ENCODE results near the gene FOLR1.
A peak's percentile ranks its signal among the peaks of the same experiment; 100 is the strongest.

Gene FOLR1

DNA sequence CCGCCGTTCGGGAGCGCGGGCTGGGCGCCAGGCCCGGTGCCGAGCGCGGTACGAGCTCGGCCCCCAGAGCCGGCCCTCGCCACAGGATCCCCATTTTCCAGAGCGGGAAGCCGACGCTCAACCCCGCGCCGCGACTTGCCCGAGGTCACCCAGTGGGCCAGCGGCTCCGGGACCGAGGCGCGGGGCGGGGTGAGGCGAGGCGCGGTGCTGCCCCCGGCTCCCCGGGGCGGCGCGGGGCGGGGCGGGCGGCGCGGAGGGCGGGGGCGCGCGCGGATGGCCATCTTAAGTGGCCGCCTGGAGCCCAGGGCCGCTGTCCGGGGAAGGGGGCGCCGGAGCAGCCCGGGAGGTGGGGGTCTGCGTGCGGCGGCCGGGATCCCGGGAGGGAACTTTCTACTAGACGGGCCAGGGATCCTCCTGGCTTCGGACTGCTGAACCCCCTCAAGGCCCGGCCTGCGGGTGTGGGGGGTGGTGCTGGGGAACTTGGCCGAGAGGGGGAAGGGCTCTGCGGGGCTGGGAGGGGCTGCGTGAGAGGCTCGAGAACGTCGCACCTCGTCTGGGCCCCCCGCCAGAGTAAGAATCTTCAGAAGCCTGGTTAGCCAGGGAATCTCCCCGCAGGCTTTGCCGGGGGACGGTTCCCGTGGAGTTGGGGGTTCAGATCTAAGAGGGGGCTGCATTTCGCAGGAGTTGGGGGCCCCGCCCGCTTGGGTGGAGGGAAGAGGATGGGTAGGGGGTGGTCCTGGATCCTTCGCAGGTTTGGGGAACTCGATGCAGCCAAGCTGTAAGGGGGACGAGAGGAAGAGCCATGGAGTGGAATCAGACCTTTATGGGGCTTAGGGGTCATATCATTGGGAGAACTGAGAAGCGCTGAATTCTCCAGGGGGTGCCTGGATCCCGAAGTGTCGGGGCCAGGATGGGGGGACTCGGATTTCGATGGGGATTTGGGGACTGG lies 31.9 kb downstream of the FOLR1 start:
- peak in 1 of 2 donors; percentile 30 for DNase-seq (ENCODE audit: low read depth in 2 of 2)

DNA sequence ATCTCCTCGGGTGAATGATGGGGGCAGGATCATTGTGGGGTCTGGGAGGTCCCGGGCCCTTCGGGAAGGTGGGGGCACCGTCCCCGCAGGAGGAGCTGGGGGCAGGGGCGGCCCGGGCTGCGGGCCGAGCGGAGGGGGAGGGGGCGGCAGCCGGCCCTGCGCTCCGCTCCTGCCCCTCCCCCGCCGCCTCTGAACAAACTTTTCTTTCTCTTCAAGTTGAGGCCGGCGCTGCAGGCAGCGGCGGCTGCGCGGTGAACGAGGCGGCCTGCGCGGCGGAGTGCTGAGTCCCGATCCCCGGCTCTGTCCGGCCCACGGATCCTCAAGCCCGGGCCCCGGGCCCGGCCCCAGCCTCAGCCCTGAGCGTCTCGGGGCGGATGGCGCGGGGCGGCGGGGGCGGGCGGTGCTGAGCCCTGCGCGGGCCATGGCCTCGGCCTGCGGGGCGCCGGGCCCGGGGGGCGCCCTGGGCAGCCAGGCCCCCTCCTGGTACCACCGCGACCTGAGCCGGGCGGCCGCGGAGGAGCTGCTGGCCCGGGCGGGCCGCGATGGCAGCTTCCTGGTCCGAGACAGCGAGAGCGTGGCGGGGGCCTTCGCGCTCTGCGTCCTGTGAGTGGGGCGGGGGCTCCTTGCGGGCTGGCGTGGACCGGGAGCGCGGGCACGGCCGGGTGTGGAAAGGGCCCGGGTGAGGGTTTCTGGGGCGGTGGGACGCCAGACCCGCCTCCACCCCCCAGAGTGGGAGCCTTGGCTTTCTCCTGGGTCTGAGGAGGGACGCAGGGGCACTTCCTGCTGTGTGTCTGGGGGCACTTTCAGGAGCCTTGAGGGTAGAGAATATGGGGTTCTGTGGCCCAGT lies 32.8 kb downstream of the FOLR1 start, which contains the start of gene INPPL1:
TSS of gene INPPL1 (plus strand) at position 204 of the 847 bp plus-strand sequence. CDS start at position 422, 218 bp downstream.
- DNase-seq (ENCODE audit: low read depth in 2 of 2): no peak

DNA sequence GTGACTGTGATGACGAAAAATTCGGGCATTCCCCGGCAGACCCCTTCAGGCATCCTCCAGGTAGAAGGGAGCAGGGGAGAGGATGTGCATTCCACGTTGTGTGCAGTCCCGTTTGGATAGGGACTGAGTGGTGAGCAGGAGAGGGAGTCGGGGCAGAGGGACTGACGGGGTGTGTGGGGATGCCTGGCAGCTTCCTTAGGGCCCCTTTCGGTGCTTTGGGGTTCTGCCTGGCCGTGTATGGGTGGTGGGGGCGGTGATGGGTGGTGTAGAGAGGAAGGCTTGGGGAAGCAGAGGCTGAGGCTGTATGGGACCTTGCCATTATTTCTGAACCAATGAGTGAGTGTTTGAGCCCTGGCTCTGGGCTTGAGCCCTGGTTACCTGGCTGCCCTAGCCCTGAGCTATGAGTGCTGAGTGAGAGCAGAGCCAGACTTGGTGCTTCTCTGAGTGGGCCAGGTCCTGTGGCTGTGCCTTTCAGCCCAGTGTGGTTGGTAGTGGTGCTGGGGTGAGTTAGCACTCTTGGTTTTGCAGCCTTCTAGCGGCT lies 33.5 kb downstream of the FOLR1 start:
- DNase-seq (ENCODE audit: low read depth in 2 of 2): no peak

- DNase-seq (ENCODE audit: low read depth in 2 of 2): no peak
Measured at GRCh38 chr11:72226701-72227100, 34.8 kb downstream of the FOLR1 start.

DNA sequence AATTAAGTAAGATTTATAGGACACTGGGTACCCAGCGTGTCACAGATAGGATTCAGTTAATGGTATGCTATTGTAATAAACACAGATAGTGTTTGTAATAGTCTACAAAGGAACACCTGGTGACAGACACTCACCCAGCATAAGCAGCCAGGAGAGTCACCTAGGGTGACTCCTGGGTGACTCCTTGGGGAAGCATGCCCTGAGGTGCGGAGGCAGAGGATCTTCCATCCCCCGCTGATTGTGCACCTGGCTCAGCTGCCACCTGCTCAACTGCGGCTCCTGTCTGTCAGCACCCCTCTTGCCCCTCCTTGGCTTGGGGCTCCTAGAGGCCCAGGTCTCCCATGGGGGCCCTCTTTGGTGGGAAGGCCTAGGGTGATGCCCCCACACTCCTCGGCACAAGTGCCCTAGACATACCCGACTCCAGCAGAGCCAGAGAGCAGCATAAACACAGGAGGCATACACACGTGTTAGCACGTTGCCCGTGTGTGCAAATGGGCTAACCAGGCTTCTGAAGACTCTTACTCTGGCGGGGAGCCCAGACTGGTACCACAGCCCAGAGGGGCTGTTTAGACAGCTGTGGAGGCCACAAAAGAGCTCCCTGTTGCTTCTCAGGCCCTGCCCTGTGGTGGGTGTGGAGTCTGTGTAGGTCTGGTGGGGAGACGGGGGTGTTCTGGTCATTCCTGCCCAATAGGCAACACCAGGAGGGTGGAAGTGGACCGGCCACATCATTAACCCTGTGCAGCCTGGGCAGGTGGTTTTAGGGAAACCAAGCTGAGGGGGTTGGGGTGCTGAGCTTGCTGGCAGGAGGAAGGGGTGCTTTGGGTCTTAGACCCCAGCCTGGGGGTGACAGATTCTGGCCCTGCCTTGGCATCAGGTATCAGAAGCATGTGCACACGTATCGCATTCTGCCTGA lies 35.6 kb downstream of the FOLR1 start:
- DNase-seq (ENCODE audit: low read depth in 2 of 2): no peak

DNA sequence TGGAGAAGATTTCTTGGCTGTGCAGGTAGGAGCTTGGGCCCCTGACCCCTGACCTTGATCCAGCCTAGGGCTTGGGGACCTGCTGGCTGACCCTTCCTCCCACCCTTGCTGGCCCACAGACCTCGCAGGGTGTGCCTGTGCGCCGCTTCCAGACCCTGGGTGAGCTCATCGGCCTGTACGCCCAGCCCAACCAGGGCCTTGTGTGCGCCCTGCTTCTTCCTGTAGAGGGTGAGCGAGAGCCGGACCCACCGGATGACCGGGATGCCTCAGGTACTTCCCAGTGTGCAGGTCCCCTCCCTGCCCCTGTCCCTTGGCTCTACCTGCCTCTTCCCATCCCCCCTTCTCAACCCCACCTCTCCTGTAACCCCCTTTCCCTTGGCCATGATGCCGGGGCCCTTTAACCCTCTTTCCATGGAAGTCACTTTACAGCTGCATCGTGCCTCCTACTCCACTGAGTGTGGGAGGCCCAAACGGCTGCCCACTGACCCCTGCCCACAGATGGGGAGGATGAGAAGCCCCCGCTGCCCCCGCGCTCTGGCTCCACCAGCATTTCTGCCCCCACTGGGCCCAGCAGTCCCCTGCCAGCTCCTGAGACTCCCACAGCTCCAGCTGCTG lies 36.4 kb downstream of the FOLR1 start:
- DNase-seq (ENCODE audit: low read depth in 2 of 2): no peak

- no peak for DNase-seq (ENCODE audit: low read depth in 2 of 2)
Measured at GRCh38 chr11:72228844-72229231, 36.9 kb downstream of the FOLR1 start.

DNA sequence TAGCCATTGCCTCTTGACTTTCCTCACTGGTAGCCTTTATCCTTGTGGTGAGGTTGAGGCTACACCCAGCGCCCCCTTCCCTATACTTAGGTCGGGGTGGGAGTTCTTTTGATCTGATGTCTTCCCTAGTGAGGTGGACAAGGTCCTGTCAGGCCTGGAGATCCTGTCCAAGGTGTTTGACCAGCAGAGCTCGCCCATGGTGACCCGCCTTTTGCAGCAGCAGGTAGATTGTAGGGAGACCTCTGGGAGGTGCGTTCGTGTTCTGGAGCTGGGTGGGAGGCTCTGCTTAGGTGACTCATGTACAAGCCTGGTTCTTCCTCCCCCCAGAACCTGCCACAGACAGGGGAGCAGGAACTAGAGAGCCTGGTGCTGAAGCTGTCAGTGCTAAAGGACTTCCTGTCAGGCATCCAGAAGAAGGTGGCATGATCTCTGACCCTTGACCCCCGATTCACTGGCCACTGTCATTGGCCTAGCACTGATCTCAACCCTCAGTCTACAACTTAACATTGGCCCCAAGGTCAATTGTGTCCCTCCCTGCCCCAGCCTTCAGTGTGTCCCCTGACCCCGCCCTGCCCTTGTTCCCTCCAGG lies 37.5 kb downstream of the FOLR1 start:
- no peak for DNase-seq (ENCODE audit: low read depth in 2 of 2)

GRCh38 chr11:72229925-72230763 lies 38.2 kb downstream of the FOLR1 start:
- DNase-seq (ENCODE audit: low read depth in 2 of 2): no peak

GRCh38 chr11:72230764-72231365 lies 38.9 kb downstream of the FOLR1 start:
- DNase-seq (ENCODE audit: low read depth in 2 of 2): no peak

GRCh38 chr11:72231396-72232259 lies 39.7 kb downstream of the FOLR1 start:
- DNase-seq (ENCODE audit: low read depth in 2 of 2): no peak

GRCh38 chr11:72232260-72233055 lies 40.5 kb downstream of the FOLR1 start:
- no peak for DNase-seq (ENCODE audit: low read depth in 2 of 2)

- no peak for DNase-seq (ENCODE audit: low read depth in 2 of 2)
Measured at GRCh38 chr11:72233056-72233772, 41.3 kb downstream of the FOLR1 start.

DNA sequence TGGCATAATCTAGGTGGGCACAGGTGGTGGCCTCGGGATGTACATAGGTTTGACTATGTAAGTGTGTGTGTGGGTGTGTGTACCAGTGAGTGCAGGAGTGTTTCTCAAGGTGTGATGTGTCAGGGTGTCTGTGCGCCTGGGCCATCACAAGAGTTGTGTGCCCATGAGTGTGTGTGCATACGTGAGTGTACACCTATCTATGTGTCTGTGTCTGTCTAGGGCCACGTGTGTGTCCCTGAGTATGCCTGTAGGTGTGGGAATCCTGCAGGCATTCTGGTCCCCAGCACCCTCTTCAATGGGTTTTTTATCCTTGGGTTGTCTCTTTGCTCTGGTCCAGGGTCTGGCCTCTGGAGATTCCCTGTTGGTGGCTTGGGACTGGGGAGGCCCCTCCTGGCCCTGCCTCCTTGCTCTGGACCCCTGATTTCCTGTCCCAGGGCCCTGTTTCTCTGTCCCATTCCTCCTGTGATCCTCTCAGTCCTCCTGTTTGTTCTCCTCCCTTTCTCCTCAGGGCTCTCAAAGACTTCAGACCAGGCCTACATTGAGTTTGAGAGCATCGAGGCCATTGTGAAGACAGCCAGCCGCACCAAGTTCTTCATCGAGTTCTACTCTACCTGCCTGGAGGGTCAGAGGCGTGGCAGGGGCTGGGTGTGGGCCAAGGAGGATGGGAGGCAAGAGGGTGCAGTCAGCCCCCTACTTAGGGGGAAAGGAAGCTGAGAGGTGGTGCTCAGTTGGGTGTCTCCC lies 42.0 kb downstream of the FOLR1 start:
- no peak for DNase-seq (ENCODE audit: low read depth in 2 of 2)

- no peak for DNase-seq (ENCODE audit: low read depth in 2 of 2)
Measured at GRCh38 chr11:72234514-72234830, 42.5 kb downstream of the FOLR1 start.

DNA sequence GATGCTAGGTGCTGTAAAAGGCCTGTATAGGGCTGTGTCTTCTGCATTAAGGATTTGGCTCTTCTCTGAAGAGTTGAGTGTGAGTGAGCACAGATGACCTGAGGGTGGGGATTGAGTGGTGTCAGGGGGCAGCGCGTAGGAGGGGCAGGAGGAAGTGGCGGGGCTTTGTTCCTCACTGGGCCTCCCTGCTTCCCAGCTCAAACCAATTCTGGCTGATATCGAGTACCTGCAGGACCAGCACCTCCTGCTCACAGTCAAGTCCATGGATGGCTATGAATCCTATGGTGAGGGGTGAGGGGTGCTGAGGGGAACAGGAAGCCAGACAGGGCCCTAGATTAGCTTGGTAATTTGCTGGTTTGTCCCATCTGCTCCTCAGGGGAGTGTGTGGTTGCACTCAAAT lies 43.0 kb downstream of the FOLR1 start:
- no peak for DNase-seq (ENCODE audit: low read depth in 2 of 2)

Measured in stimulated activated CD8-positive, alpha-beta memory T cell treated with anti-CD3 and anti-CD28 coated beads, Interleukin-7, amount 100 ng/mL, for 1 hour (primary cell).